GM04504 (cell line): ENCODE results near the gene TMEM30B.
"Not testable (repeated sequence)": the region's sequence is repeated elsewhere in the genome, so short reads cannot be mapped to it uniquely, and the experiment has no call there.

Experiments
- DNase-seq: peaks from one replicate; pipeline ENCODE4 v3.0.0-alpha.2; 2012; ENCODE audit warnings: low read depth

Gene TMEM30B

DNA sequence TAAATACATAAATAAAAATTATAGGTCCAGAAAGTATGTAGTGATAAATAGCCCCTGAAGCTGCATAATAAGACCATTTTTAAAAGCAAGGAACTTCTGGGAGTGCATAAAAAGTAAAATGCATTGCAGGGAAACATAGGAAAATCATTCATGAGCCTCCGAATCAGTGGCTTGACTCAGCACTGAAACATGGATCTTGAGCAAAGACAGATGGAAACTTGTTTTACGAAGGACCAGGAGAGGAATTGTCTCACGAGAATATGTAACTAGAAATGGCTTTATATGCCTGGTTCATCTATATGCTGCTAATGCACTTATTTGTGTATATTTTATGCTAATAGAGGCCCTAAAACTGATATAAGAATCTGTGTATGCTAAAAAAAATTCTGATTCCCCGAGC, 14.7 kb downstream of the TMEM30B start:
- DNase-seq = no peak

DNA sequence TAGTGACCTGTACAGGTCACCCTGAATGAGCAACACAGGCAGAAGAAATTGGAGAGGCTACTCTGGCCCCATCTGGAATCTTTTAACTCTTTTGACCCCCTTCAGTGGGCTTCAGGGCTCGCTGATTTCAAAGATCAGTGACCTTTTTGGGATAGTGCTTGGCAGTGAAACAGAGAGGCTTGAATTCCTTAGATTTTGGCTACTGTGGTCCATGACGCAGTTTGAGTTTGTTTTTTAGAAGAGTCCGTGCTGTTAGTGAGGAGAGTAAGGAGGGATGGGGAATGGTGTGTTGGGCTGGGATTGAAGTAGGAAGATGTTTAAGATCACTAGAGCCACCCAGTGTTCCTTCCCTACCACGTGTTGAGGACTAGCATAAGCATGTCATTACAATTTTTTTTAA, 16.5 kb downstream of the TMEM30B start:
- DNase-seq = no peak

DNA sequence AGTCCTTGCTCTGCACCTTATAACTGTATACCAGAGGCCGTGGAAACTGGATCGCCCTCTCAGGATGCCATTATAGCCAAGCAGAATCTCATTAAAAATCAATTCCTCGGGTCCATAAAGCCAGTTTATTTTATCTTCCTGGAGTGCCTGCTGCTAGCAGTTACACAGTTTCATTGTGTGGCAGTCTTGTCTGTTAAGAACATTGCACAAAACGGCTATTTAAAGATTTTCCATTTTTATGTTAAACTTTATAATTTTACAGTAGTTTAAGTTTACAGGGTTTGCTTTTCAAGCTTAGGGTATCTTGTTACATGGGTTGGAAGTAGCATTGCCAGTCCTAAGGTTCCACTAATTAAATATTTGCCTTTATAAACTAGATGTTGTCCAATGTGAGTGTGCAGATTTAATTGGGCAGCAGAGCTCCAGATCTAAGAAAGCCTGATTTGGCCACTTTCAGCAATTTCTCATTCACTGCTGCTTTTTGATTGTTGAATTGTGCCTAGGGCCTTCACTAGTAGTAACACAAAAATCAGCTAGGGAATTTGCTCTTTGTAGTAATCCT, 17.0 kb downstream of the TMEM30B start:
- DNase-seq = no peak

DNA sequence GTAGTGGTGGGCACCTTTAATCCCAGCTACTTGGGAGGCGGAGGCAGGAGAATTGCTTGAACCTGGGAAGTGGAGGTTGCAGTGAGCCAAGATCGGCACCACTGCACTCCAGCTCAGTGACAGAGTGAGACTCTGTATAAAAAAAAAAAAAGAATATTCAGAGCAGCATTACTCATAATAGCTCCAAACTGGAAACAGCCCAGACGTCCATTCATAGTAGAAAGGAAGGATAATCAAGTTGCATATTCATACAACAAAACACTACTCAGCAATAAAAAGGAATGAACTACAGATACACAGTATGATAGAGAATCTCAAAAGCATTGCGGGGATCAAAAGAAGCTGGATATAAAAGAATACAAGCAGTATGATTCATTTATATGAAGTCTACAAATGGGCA, 19.1 kb downstream of the TMEM30B start:
- DNase-seq = peak; percentile 34

DNA sequence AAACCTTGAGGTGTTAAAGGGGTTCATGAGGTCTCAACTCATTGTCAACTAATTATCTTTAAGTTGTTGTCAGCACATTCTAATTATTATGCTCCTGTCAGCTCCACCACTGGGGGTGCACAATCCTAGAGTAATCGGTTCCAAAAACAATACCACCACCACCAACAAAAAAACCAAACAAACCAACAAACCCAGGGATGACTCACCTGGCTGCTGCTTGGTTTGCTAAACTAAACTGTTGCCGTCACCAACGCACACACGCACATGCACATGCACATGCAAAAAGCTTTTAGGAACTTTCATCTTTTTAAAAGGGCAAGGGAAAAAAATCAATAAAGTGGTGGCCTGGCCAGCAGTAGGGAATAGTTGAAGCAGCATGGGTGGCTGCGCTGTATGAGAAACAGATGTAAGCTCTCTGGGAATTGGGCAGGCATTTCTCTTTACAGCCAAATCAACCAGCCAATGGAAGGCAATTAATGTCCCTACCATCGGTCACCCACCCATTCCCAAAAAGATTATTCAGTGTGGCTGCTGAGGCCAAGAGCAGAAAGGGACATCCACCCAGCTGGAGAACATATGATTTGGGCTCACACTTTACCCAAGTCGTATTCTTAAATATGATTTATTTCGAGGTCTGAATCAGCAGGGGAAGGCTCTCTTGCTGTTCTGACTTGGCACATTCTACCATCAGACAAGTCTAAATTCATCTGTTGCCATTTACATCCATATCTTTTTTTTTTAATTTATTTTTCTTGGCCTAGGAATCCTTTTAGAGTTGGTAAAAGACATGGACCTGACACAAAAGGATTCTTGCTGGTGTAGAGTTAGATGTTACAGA, 20.0 kb downstream of the TMEM30B start:
- DNase-seq = peak; percentile 79

DNA sequence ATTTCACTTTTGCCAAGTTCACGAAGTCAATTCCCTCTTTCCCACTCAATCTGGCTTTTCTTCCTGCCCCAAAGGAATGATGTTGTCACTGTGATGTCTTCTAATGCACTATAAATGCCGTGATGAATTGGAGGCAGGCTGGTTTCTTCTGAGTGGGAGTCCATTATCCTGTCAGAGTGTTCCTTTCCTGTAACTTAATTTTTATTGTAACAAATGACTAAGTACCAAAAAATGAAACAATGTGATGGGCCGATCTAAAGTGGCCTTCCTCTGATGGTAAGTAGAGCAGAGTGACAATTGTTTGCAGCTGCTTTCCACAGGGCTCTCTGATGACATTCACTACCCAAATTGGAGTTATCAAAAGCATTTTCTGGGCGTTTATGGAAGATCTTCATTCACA, 22.2 kb downstream of the TMEM30B start:
- peak; percentile 70 for DNase-seq

DNA sequence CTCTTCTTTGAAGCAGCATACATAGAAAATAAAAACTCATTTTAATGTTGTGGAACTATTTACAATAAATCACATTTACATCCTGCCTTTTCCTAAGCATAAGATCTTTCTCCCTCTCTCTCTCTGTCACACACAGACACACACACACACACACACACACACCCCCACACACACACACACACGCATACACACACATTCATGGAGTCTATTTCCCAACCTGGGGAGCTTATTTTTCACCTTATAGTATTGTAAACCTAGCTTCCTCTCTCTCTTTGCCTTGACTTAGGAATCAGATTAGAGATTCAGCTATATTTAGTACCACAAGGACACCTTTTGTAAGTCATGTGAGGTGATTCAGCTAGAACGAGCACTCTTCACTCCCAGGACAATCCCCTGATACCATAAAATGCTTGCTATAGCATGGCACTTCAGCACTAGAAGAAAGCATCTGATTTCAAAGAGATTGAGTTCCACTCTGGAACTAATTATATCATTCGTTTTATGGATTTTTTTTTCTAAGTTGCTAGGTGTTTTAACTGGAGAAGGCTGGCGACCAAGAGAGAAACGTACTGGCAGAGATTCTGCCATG, 23.6 kb downstream of the TMEM30B start:
- DNase-seq = no peak

DNA sequence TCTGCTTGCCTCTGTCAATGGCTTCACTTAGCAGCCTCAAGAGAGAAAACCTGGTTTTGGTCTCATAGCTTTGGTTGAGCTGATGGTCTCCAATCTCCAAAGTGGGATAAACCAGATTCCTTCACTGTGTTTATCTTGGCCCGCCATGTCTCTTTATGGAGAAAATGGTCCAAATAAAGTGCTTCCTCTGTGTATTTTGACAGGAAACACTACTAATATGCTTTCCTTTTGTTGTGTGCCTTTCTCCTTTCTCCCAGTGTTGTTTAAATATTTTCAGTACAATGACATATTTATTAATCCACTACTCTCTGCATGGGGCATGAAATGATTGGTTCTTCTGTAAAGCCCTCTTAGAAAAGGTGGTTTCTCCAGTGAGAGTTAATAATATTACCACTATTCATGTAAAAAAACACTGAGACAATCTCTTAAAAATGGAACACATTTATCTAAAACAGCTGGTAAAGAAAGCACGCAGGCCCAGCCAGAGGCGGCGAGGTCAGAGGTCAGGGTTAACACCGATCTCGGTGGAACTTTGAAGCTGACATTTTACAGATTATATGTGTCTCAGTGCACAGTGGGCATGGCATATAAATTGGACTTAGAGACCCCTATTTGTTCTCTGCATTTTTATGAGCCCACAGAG, 24.2 kb downstream of the TMEM30B start:
- no peak for DNase-seq

DNA sequence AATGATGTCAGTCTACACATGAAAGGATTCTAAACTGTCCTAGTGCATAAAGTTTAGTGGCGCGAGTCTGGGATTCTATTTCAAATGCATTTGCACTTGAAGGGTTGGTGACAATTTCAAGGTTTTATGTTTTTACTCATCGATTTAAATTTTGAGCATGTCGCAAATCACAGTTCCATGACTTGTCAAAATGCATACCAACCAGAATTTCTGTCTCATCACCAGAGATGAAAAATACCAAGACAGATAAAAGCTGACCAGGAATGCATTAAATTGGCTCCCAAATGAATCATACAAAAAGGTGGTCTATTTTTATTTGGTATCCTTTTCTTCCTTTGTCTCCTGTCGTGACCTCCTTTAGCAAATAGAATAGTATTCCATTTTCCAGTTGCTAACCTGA, 25.2 kb downstream of the TMEM30B start:
- DNase-seq = no peak

DNA sequence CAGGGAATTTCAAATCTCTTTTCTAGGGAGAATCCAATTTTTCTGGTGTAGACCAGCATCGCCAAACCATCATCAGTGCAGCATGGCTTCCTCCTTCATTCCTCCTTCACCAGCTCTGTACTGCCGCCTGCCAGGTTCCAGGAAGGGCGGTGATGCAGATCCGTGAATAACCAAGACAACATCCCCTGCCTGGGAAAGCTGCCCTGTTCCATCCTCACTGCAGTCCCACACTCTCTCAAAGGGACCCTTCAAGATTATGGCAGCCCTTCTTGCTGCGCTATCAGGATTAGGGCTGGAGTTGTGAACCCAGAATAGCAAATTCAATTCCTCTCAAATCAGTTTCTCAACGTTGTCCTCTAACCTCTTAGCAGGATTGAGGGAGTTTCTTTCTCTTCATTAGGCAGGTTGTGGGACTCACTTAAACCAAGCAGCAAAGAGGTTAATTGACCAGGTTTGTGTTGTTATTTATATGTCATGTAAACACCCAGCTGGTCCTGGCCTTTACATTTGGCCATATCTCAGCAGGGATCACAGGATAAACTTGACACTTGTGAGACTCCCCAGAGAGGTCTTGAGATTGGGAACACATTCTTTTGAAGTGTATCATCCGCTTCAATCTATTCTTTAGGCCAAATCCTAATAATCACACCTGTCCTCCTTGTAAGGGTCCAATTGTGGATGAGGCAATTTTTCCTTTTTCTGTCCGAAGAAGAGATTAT, 26.2 kb downstream of the TMEM30B start:
- no peak for DNase-seq

DNA sequence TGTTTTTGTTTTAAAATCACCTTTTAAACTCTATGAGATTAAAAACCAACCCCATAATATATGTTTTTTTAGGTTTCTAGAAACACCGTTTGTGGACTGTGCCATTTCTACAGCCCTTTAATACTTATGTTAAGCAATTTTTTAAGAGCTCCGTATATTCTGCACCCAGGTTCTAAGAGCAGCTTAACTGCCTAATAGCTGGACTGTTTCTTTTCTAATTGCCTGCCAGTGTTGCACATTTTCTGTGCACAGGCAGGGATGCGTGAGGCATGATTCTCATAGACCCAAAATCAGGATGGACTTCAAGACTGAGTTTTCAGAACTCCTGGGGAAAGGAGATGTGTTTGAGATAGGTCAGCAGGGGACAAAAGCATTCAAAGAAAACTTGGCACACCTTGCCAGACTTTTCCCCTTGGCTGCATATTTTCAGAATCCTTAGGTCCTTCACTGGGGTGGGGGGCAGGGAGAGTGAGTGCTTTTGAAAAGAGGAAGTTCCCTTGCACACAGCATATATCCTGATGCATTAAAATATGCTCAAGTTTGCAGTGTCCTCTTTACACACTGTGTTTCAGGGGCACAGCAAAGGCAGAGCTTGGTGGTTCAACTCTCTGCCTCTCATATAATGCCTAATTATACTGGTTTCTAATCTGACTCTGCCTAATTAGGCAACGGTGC, 27.9 kb downstream of the TMEM30B start:
- no peak for DNase-seq

DNA sequence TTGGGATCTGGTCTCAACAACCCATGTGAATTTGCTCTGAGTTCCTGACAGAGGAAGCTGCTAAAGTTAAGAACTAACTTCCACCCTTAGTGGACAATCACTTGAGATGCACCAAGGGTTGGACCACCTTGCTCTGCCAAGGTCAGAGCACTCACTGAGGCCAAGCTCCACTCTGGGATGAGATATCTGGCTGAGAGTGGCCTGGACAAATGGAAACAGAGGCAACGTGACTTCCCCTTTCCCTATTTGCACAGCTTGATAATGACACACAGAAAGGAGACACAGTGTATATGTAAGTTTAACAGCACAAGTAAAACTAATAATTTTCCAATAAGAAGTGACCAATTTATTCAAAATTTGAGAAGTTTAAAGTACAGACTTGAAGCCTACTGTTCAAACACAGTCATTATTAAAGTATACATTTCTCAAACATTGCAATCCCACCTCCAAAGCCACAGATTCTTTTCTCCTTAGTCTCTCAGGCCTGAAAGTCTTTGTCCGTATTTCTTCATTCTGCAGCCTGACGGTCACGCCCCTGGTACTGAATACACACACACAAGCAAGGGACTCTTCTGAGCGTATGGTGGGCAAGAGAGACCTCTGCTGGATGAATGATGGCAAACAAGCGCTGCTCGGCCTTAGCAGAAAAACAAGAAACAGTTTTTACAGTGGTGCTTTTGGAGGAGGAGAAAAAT, 28.6 kb downstream of the TMEM30B start:
- peak; percentile 91 for DNase-seq

DNA sequence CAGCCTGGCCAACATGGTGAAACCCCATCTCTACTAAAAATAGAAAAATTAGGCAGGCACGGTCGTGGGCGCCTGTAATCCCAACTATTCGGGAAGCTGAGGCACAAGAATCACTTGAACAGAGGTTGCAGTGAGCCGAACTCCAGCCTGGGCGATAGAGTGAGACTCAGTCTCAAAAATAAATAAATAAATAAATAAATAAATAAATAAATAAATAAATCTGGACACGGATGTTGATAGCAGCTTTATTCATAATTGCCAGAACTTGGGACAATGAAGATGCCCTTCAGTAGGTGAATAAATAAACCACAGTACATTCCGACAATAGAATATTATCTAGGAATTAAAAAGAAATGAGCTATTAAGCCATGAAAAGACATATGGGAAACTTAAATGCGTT, 31.1 kb downstream of the TMEM30B start:
- no peak for DNase-seq

DNA sequence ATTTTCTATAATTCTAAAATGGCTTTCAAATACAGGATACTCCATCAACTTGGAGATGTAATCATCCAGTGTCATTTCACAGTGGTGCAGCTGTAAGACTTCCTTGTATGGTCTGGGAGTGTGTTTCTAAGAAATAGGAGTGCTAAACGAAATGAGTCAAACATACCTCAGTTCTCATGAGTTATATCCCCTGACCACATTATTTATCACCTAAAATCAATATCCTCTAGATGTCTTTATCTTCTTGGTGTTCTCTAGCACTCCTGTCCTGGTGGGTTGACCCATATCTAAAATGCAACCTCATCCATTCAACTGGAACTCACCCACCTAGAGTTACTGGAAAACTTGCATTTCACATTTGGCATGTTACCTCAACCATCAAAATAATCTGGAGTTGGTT, 33.2 kb downstream of the TMEM30B start:
- no peak for DNase-seq

DNA sequence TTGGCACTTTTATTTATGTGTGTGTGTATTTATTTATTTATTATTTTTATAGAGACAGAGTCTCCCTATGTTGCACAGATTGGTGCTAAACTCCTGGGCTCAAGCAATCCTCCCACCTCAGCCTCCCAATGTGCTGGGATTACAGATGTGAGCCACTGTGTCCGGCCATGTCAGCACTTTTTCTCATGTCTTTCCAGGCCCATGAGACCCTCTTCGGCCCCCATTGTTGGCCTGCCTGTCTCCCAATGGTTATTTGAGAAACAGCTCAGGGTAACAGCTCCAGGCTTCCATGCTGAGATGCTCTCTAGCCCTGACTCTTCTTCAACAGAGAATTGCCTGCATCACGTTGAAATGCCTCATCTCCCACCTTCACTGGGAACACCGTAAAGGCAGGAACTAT, 34.4 kb downstream of the TMEM30B start:
- DNase-seq = no peak

DNA sequence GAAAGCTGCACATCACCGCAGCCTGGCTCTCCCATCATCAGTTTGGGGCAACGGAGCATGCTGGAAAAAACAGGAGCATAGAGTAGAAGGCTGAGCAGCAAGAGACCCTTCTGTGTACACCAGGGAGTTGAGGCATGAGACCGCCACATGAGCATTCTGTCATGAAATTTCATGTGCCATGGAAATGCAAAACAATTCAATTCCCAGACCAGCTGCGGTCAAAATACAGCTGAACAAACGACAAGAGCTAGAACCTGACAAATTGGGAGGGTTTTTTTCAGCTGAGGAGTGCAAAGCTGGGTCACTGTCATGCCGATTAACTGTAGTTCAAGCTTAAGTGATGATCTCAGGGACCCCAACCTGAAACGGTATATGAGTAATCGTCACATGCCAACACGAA, 37.1 kb downstream of the TMEM30B start:
- no peak for DNase-seq

DNA sequence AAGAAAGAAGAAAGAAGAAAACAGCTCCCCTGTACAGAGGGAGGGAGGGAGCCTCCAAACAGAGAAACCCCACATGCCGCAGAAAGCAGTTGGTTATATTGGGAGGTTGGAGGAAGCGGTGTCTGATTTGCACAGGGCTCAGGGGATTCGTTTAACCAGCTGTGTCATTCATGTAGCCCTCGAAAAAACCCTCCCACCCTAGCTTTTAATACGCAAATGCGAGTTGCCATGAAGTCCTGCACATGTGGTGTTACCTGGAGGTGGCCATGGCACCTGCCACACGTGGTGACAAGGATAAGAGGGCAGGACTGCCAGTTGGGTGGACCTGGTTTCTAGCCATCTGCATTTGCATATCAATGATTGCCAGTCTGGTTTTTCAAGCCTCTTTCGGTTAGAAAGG, 40.9 kb downstream of the TMEM30B start:
- no peak for DNase-seq

DNA sequence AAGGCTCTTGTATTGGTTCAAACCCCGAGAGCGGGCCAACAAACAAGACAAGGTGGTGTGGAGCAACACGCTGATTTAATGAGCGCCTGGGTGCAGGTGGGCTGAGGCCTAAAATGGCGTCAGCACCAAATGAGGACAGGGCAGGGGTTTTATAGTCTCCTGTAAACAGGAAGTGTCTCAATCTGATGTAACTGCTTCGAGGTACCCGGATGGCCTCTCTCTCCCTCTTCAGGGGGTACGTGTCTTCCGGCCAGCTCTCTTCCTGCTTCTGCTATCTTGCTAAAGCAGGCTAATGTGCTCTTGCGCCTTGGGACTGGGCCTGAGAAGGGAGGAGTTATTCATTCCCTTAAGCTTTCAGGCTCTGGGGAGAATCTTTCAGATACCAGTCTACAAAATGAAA, 41.9 kb downstream of the TMEM30B start:
- DNase-seq = not testable (repeated sequence)

DNA sequence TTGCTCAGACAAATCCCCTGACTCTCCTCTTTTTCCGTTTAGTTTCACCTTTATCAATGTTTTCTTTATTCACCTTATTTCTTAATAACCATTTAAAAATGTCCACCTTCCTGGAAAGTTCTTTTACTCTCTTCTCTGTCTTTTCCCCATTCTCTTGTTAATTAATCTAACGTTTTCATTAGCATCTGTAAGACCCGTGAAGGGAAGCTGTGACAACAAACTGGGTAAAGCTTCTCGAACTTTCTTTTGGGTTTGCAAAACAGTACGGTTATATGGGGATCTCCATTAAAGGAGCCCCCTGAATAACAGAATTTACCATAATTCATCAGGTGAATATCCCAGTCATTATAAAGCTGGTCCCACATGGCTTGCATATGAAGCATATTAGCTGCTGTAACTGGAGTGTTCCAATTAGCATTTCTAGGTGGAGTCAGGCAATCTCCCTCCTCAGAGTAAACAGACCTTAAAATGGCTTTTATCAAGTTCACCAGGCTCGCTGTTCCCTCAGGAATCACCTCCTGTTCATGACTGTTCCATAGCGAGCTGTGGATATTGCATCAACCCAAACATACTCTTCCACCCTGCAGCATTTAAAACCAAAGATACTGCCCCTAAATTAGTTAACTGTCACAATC, 42.4 kb downstream of the TMEM30B start:
- DNase-seq = no peak

DNA sequence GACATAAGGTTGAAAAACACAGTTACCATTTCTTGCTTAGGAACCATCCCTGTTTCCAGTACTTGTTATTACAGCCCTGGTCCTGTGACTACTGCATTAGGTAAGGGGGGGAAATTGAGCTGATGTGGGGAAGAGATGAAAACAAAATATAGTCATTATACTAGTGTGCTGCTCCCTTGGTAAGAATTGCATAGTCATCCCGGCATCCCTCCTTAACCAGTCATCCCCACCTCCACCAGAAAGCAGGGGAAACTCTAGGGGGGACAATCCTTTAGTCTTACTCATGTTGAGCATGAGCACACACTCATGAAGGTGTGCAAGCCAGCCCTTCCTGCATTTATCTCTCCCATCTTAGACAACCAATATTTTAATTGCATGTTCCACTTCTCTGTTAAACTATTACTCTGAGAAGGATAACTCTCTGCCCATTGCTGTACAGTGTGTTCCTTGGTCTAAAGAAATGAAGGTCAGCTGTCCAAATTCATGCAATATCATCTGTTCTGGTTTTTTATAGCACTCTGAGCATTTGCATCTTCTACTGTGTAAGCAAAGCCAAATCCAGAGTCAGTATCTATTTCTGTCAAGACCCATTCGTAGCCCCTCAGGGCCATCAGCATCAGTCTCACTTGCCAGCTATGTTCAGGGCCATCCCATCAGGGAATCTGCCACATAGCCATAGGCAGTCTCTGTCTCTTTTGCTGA, 46.8 kb downstream of the TMEM30B start:
- DNase-seq = no peak
